OCI-LY7 (cell line): ENCODE results near the gene C1orf141. TPM values are rescaled to one million over a fixed set of nuclear protein-coding genes. Genes with fewer than 3 reads are reported as not detected.

Experiments
- BruUV-seq: library from RNA; stranded (reverse); fragments of 400-500 nt; replicated peaks from 2 replicates; lab custom pipeline; 2021; lab: Mats Ljungman, UMichigan
- CTCF ChIA-PET: fragments of 300-600 bp; sonication (Branson Sonifier 250); formaldehyde crosslinking; loops from one replicate; lab custom pipeline; 2022; ENCODE audit warnings: antibody characterized with exemption; ENCODE audit not compliant: unreplicated experiment; lab: Charles Lee
- POLR2A ChIA-PET: fragments of 300-600 bp; sonication (Branson Sonifier 250); formaldehyde crosslinking; loops from one replicate; lab custom pipeline; 2022; ENCODE audit warnings: antibody characterized with exemption; lab: Charles Lee
- DNase-seq: peaks from one replicate; pipeline ENCODE4 v3.0.0-alpha.2; 2015; ENCODE audit warnings: low spot score
- H2AFZ ChIP-seq: fragments of 200-600 bp; sonication (generic), shearing (Covaris generic); 2 replicates; pipeline ENCODE4 v1.6.1; 2014; ENCODE audit warnings: mild to moderate bottlenecking, antibody characterized with exemption, low read length, moderate library complexity
- H3K27ac ChIP-seq: fragments of 200-600 bp; sonication (generic); 2 replicates; pipeline ENCODE4 v1.5.1; 2014; ENCODE audit warnings: mixed run types, low read depth, mild to moderate bottlenecking, moderate library complexity, low read length, inconsistent platforms; ENCODE audit not compliant: poor library complexity, severe bottlenecking
- H3K36me3 ChIP-seq: fragments of 200-600 bp; sonication (generic); 2 replicates; pipeline ENCODE4 v1.6.1; 2014; ENCODE audit warnings: mild to moderate bottlenecking, antibody characterized with exemption, low read length, moderate library complexity, mixed read lengths; ENCODE audit not compliant: insufficient read depth
- H3K4me1 ChIP-seq: fragments of 200-600 bp; sonication (generic); 2 replicates; pipeline ENCODE4 v1.5.1; 2014; ENCODE audit warnings: mild to moderate bottlenecking, low read length; ENCODE audit not compliant: insufficient read depth, poor library complexity, severe bottlenecking
- H3K4me2 ChIP-seq: fragments of 200-600 bp; sonication (generic); 2 replicates; pipeline ENCODE4 v1.6.1; 2014; ENCODE audit warnings: mild to moderate bottlenecking, low read length
- H3K4me3 ChIP-seq: fragments of 200-600 bp; sonication (generic); 2 replicates; pipeline ENCODE4 v1.5.1; 2014; ENCODE audit warnings: mild to moderate bottlenecking, low read depth, low read length; ENCODE audit not compliant: poor library complexity, severe bottlenecking
- H3K79me2 ChIP-seq: fragments of 200-600 bp; sonication (generic); 2 replicates; pipeline ENCODE4 v1.6.1; 2016; ENCODE audit warnings: low read depth, mild to moderate bottlenecking, low read length, moderate library complexity, mixed read lengths; ENCODE audit not compliant: insufficient read depth
- H3K9me2 ChIP-seq: fragments of 200-600 bp; sonication (generic); 2 replicates; pipeline ENCODE4 v1.6.1; 2016; ENCODE audit warnings: mild to moderate bottlenecking, low read length, mixed read lengths; ENCODE audit not compliant: insufficient read depth
- H3K9me3 ChIP-seq: fragments of 200-600 bp; sonication (generic); 2 replicates; pipeline ENCODE4 v1.6.1; 2014; ENCODE audit warnings: mild to moderate bottlenecking, mixed run types, low read length, mixed read lengths
- H4K20me1 ChIP-seq: fragments of 200-600 bp; sonication (generic); 2 replicates; pipeline ENCODE4 v1.6.1; 2014; ENCODE audit warnings: mild to moderate bottlenecking, antibody characterized with exemption, low read length, moderate library complexity, mixed read lengths; ENCODE audit not compliant: insufficient read depth
- EZH2phosphoT487 ChIP-seq: fragments of 200-600 bp; sonication (generic); IDR thresholded peaks from 2 replicates; pipeline ENCODE4 v1.6.1; 2018; ENCODE audit warnings: low read depth, borderline replicate concordance, mild to moderate bottlenecking, mixed run types, antibody characterized with exemption, low read length, moderate library complexity, mixed read lengths
- intact Hi-C: fragments of 100-400 bp; cut with micrococcal nuclease; formaldehyde crosslinking; loops from one replicate; pipeline ENCODE4 v1.10.0; 2022; ENCODE audit not compliant: unreplicated experiment
- total RNA-seq, 2 experiments: library from RNA; depleted of rRNA in 1 of 2; stranded (reverse); fragments of >200 nt in 1 of 2; shearing (Covaris generic) in 1 of 2; gene quantifications; 2 replicates each; pipeline ENCODE4 v1.2.3, GENCODE V29; 2014 to 2022
- TF ChIP-seq, protein P1 (sequence below): fragments of 200-600 bp; sonication (generic); conservative IDR thresholded peaks from 2 replicates; pipeline ENCODE4 v1.5.1; 2014; ENCODE audit warnings: mild to moderate bottlenecking, antibody characterized with exemption, low read length, moderate library complexity, mixed read lengths

Gene C1orf141
- total RNA-seq, 2 experiments from 2014 or later, result not detected

DNA sequence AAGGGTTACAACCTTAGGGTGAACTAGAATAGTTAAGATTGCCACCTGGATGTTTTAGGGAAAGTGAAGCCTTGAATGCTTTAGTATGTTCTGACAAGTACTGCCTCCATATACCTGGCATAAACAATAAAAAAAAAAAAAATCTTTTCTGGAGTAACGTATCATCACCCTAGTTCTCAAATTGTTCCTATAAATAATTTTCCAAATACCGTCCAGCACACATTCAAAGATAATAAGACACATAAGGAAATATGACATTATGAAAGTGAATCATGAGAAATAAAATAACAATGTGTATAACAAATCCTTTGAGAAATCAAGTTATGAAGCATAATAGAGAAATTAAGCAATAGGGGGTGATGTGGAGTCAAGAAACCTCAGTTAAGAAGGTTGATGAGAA is 20.6 kb downstream of the C1orf141 start:
- H4K20me1 ChIP-seq, result no peaks in the 10 kb centered on the region
- ChIA-PET CTCF (no interaction called here), POLR2A (interaction anchor here (1.1 to 1.7 kb wide), 2 partner anchors 8 to 13 kb away, joined by 3 to 7 read pairs; no protein-coding TSS in a partner anchor)
- H3K9me2 ChIP-seq, result no peaks in the 10 kb centered on the region
- no peak for DNase-seq
- H2AFZ ChIP-seq, result no peak overlapping the region
- no peak overlapping the region for H3K4me3 ChIP-seq
- peaks cover 8% of the 10 kb centered on the region for H3K36me3 ChIP-seq
- no peaks in the 10 kb centered on the region for H3K79me2 ChIP-seq
- H3K4me1 ChIP-seq, result peaks cover 54% of the 10 kb centered on the region
- no peak for TF ChIP-seq EZH2phosphoT487
- TF ChIP-seq, protein P1, sequence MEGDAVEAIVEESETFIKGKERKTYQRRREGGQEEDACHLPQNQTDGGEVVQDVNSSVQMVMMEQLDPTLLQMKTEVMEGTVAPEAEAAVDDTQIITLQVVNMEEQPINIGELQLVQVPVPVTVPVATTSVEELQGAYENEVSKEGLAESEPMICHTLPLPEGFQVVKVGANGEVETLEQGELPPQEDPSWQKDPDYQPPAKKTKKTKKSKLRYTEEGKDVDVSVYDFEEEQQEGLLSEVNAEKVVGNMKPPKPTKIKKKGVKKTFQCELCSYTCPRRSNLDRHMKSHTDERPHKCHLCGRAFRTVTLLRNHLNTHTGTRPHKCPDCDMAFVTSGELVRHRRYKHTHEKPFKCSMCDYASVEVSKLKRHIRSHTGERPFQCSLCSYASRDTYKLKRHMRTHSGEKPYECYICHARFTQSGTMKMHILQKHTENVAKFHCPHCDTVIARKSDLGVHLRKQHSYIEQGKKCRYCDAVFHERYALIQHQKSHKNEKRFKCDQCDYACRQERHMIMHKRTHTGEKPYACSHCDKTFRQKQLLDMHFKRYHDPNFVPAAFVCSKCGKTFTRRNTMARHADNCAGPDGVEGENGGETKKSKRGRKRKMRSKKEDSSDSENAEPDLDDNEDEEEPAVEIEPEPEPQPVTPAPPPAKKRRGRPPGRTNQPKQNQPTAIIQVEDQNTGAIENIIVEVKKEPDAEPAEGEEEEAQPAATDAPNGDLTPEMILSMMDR, result peak; percentile 32; the same call in 1 of the 2 replicates
- no TSS peak for BruUV-seq
- peaks cover 17% of the 10 kb centered on the region; the same call in 1 of the 2 replicates for H3K9me3 ChIP-seq
- no peak overlapping the region for H3K27ac ChIP-seq
- no peak overlapping the region for H3K4me2 ChIP-seq
- intact Hi-C loops, result loop anchor here (5.0 kb wide), 1 partner anchor 33 kb away; no protein-coding TSS in a partner anchor

DNA sequence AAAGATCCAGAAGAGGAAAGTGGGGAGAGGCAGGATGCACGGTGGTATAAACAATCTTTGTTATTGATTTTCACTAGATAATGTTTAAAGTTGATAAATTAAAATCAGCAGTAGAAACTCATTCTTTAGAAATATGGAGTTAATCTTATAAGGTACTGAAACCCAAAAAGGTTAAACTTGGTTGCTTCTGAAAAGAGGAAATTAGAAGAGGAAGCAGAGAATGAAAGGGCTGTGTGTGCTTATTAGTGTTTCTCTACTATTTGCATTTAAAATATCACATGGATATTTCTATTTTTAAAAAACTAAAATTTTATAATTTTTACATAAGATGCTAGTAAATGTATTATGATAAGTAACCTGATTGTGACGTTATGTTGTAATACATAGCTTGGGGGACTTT is 24.4 kb downstream of the C1orf141 start:
- intact Hi-C loops, result loop anchor here (5.0 kb wide), 1 partner anchor 37 kb away; no protein-coding TSS in a partner anchor
- Histone ChIP-seq H3K36me3 (peaks cover 9% of the 10 kb centered on the region), H3K79me2 (no peaks in the 10 kb centered on the region), H4K20me1 (no peaks in the 10 kb centered on the region), H3K4me1 (peaks cover 70% of the 10 kb centered on the region), H3K4me3 (peak overlapping the region; percentile 46), H3K9me2 (no peaks in the 10 kb centered on the region), H3K27ac (peak overlapping the region; percentile 90), H2AFZ (peak overlapping the region; percentile 61; the same call in 1 of the 2 replicates), H3K4me2 (peak overlapping the region; percentile 76), H3K9me3 (peaks cover 17% of the 10 kb centered on the region; the same call in 1 of the 2 replicates)
- BruUV-seq, result no TSS peak
- TF ChIP-seq, protein P1, result no peak
- no peak for TF ChIP-seq EZH2phosphoT487
- ChIA-PET CTCF (no interaction called here), POLR2A (interaction anchor here (0.7 kb wide), 1 partner anchor 562 kb away, joined by 3 read pairs; no protein-coding TSS in a partner anchor)
- DNase-seq, result peak; percentile 73

DNA sequence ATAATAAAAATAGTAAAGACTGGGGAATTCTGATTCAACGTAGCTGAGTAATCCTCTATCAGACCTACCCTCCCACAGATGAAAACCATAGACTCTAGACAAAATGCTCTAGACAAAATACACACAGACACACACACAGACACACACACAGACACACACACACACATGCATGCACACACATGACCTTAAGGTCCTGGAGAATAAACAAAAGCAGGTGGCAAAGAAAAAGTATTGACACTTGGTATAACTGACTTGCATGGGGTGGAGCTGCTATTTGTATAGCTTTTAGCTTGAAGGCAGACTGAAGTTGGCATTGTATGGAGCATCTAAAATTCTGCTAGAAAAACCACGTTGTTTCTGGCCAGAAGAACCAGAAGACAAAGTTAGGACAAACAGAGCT is 29.3 kb downstream of the C1orf141 start:
- peaks cover 5% of the 10 kb centered on the region; the same call in 1 of the 2 replicates for H3K36me3 ChIP-seq
- H3K4me2 ChIP-seq, result no peak overlapping the region
- H3K4me3 ChIP-seq, result no peak overlapping the region
- CTCF ChIA-PET, result interaction anchor here (1.2 kb wide), 1 partner anchor 108 kb away, joined by 4 read pairs; no protein-coding TSS in a partner anchor
- TF ChIP-seq, protein P1, result no peak
- no peak for TF ChIP-seq EZH2phosphoT487
- DNase-seq, result no peak
- peak overlapping the region; percentile 50; the same call in 1 of the 2 replicates for H2AFZ ChIP-seq
- H4K20me1 ChIP-seq, result no peaks in the 10 kb centered on the region
- no peak overlapping the region for H3K27ac ChIP-seq
- intact Hi-C loops, result no loop called here
- H3K79me2 ChIP-seq, result no peaks in the 10 kb centered on the region
- POLR2A ChIA-PET, result interaction anchor here (0.6 to 1.7 kb wide), 8 partner anchors 9 to 1082 kb away, joined by 3 to 7 read pairs (median 4); no protein-coding TSS in a partner anchor
- BruUV-seq, result no TSS peak
- no peaks in the 10 kb centered on the region for H3K9me2 ChIP-seq
- peaks cover 55% of the 10 kb centered on the region for H3K4me1 ChIP-seq
- H3K9me3 ChIP-seq, result no peaks in the 10 kb centered on the region
